ENCODE data around the gene PXT1. TPM values are rescaled to one million over a fixed set of nuclear protein-coding genes. Genes with fewer than 3 reads are reported as not detected.

Gene PXT1
- total RNA-seq, 1 donor from 2014 or later, result not detected

- no peak for DNase-seq (ENCODE audit: low spot score in 2 of 2)
- peaks cover 4 to 25% of the 10 kb centered on the region in 2 donors for H3K4me1 ChIP-seq
- intact Hi-C loops (cut with DNase I), result no loop called here
- peak overlapping the region; percentile 84 to 85 for H3K27ac ChIP-seq
- H3K36me3 ChIP-seq, result no peaks in the 10 kb centered on the region
- no peak for TF ChIP-seq CTCF (IDR thresholded peaks at IDR 0.05)
- no peaks in the 10 kb centered on the region for H3K27me3 ChIP-seq
- no peak overlapping the region for H3K4me3 ChIP-seq
- no peaks in the 10 kb centered on the region for H3K9me3 ChIP-seq
Observed at GRCh38 chr6:36376742-36377141, 65.9 kb downstream of the PXT1 start.

GRCh38 chr6:36376183-36376582 is 66.5 kb downstream of the PXT1 start:
- Histone ChIP-seq H3K4me1 (peaks cover 4 to 20% of the 10 kb centered on the region in 2 donors), H3K4me3 (no peak overlapping the region), H3K36me3 (no peaks in the 10 kb centered on the region), H3K27me3 (no peaks in the 10 kb centered on the region), H3K9me3 (no peaks in the 10 kb centered on the region), H3K27ac (peak overlapping the region; percentile 84 to 85)
- TF ChIP-seq CTCF (IDR thresholded peaks at IDR 0.05), result no peak
- DNase-seq (ENCODE audit: low spot score in 2 of 2), result no peak
- intact Hi-C loops (cut with DNase I), result no loop called here

- no peak for TF ChIP-seq CTCF (IDR thresholded peaks at IDR 0.05)
- Histone ChIP-seq H3K27me3 (no peaks in the 10 kb centered on the region), H3K9me3 (no peaks in the 10 kb centered on the region), H3K27ac (peak overlapping the region; percentile 46 to 60), H3K4me3 (no peak overlapping the region), H3K36me3 (no peaks in the 10 kb centered on the region), H3K4me1 (peaks cover 4 to 16% of the 10 kb centered on the region in 2 donors)
- intact Hi-C loops (cut with DNase I), result no loop called here
- no peak for DNase-seq (ENCODE audit: low spot score in 2 of 2)
Observed at GRCh38 chr6:36375644-36376155, 67.0 kb downstream of the PXT1 start.

- peaks cover 4 to 16% of the 10 kb centered on the region in 2 donors for H3K4me1 ChIP-seq
- TF ChIP-seq CTCF (IDR thresholded peaks at IDR 0.05), result no peak
- peak overlapping the region; percentile 46 to 60 for H3K27ac ChIP-seq
- H3K4me3 ChIP-seq, result no peak overlapping the region
- no peaks in the 10 kb centered on the region for H3K36me3 ChIP-seq
- no peaks in the 10 kb centered on the region for H3K27me3 ChIP-seq
- no peak for DNase-seq (ENCODE audit: low spot score in 2 of 2)
- intact Hi-C loops (cut with DNase I), result no loop called here
- no peaks in the 10 kb centered on the region for H3K9me3 ChIP-seq
Observed at GRCh38 chr6:36374972-36375371, 67.7 kb downstream of the PXT1 start.

- intact Hi-C loops (cut with DNase I), result no loop called here
Observed at GRCh38 chr6:36374194-36374593, 68.5 kb downstream of the PXT1 start.

More at GRCh38 chr6:36374194-36374593, 68.5 kb downstream of the PXT1 start:
- H3K36me3 ChIP-seq, result peaks cover 0 to 3% of the 10 kb centered on the region in 2 donors
- peak overlapping the region in 1 of 2 donors; percentile 46 for H3K27ac ChIP-seq
- no peaks in the 10 kb centered on the region for H3K27me3 ChIP-seq
- no peak overlapping the region for H3K4me3 ChIP-seq
- H3K9me3 ChIP-seq, result no peaks in the 10 kb centered on the region
- DNase-seq (ENCODE audit: low spot score in 2 of 2), result no peak
- peaks cover 4 to 16% of the 10 kb centered on the region in 2 donors for H3K4me1 ChIP-seq
- no peak for TF ChIP-seq CTCF (IDR thresholded peaks at IDR 0.05)
